Smooth muscle cell (in vitro differentiated cells): Measurements from ENCODE around the gene METRNL. TPM values are rescaled to one million over a fixed set of nuclear protein-coding genes. Genes with fewer than 3 reads are reported as not detected.

Experiments used
- DNase-seq: peaks from one replicate; lab custom pipeline; 2025; ENCODE audit not compliant: unreplicated experiment; lab: John Stamatoyannopoulos, UW
- H2AFZ ChIP-seq: fragments of 200-600 bp; sonication (generic); 2 replicates; pipeline ENCODE4 v1.6.0; 2016; ENCODE audit warnings: antibody characterized with exemption, low read depth, mild to moderate bottlenecking
- H3F3A ChIP-seq: fragments of 200-600 bp; sonication (generic); 2 replicates; pipeline ENCODE4 v1.6.0; 2017; ENCODE audit warnings: antibody characterized with exemption, low read depth
- H3K27ac ChIP-seq: fragments of 200-600 bp; sonication (generic); 2 replicates; pipeline ENCODE4 v1.5.1; 2016; ENCODE audit warnings: low read depth, mild to moderate bottlenecking
- H3K27me3 ChIP-seq: fragments of 200-600 bp; sonication (generic); 2 replicates; pipeline ENCODE4 v1.6.1; 2016; ENCODE audit warnings: low read depth, mild to moderate bottlenecking
- H3K36me3 ChIP-seq: fragments of 200-600 bp; sonication (generic); 2 replicates; pipeline ENCODE4 v1.5.1; 2016; ENCODE audit warnings: low read depth
- H3K4me1 ChIP-seq: fragments of 200-600 bp; sonication (generic); 2 replicates; pipeline ENCODE4 v1.5.1; 2016; ENCODE audit warnings: low read depth
- H3K4me2 ChIP-seq: fragments of 200-600 bp; sonication (generic); 2 replicates; pipeline ENCODE4 v1.6.0; 2016; ENCODE audit warnings: mild to moderate bottlenecking
- H3K4me3 ChIP-seq: fragments of 200-600 bp; sonication (generic); 2 replicates; pipeline ENCODE4 v1.5.1; 2016; ENCODE audit warnings: mild to moderate bottlenecking
- H3K79me2 ChIP-seq: fragments of 200-600 bp; sonication (generic); 2 replicates; pipeline ENCODE4 v1.6.0; 2016; ENCODE audit warnings: low read depth, mild to moderate bottlenecking
- H3K9ac ChIP-seq: fragments of 200-600 bp; sonication (generic); 2 replicates; pipeline ENCODE4 v1.6.0; 2016; ENCODE audit warnings: low read depth
- H3K9me3 ChIP-seq: fragments of 200-600 bp; sonication (generic); replicated peaks from 2 replicates; pipeline ENCODE4 v1.5.1; 2016; ENCODE audit warnings: low read depth
- H4K20me1 ChIP-seq: fragments of 200-600 bp; sonication (generic); 2 replicates; pipeline ENCODE4 v1.6.0; 2016; ENCODE audit warnings: low read depth
- CTCF ChIP-seq: fragments of 200-600 bp; sonication (generic); IDR thresholded peaks from 2 replicates; pipeline ENCODE4 v1.5.1; 2017; ENCODE audit warnings: borderline replicate concordance, mild to moderate bottlenecking, antibody characterized with exemption; ENCODE audit not compliant: insufficient read depth, poor library complexity, severe bottlenecking
- WGBS: methylation state at CpG from one replicate; pipeline ENCODE4 v1.1.7; 2016; ENCODE audit warnings: low lambda C conversion rate; 5-methylcytosine and 5-hydroxymethylcytosine counted together
- polyA plus RNA-seq: library from polyadenylated mRNA; unstranded; fragments of >200 nt; fragmentation: Nextera tagmentation; extraction: Ambion mirVana; gene quantifications from 2 replicates; pipeline ENCODE4 v1.2.1, GENCODE V29; 2016
- total RNA-seq: library from RNA; depleted of rRNA; stranded (reverse); fragments of >200 nt; gene quantifications from 2 replicates; pipeline ENCODE4 v1.2.3, GENCODE V29; 2014

METRNL gene
- total and polyA plus RNA-seq, 2 experiments from 2014 or later: 55.6 to 98.1 TPM

GRCh38 chr17:83097831-83098230, 18.4 kb downstream of the METRNL start:
- no peak overlapping the region for H3K4me3 ChIP-seq
- 89% methylated on average over 13 of the region's 14 CpGs for whole genome bisulfite sequencing
- no peak overlapping the region for H3K9ac ChIP-seq
- peaks cover 10% of the 10 kb centered on the region for H3K79me2 ChIP-seq
- no peaks in the 10 kb centered on the region for H3K36me3 ChIP-seq
- H3K27ac ChIP-seq: no peak overlapping the region
- peaks cover 51% of the 10 kb centered on the region for H4K20me1 ChIP-seq
- H3F3A ChIP-seq: no peaks in the 10 kb centered on the region
- no peaks in the 10 kb centered on the region for H3K9me3 ChIP-seq
- H3K4me2 ChIP-seq: no peak overlapping the region
- H2AFZ ChIP-seq: no peak overlapping the region
- TF ChIP-seq CTCF: no peak
- DNase-seq: no peak
- H3K4me1 ChIP-seq: peaks cover 18% of the 10 kb centered on the region
- H3K27me3 ChIP-seq: no peaks in the 10 kb centered on the region

- Histone ChIP-seq H3K4me2 (peak overlapping the region; percentile 51), H2AFZ (no peak overlapping the region), H3K27me3 (no peaks in the 10 kb centered on the region), H3K36me3 (no peaks in the 10 kb centered on the region), H4K20me1 (peaks cover 45% of the 10 kb centered on the region), H3K4me3 (no peak overlapping the region), H3K4me1 (peaks cover 18% of the 10 kb centered on the region), H3F3A (no peaks in the 10 kb centered on the region), H3K27ac (no peak overlapping the region), H3K9me3 (no peaks in the 10 kb centered on the region), H3K79me2 (peaks cover 3% of the 10 kb centered on the region), H3K9ac (no peak overlapping the region)
- TF ChIP-seq CTCF: no peak
- whole genome bisulfite sequencing: 72% methylated on average over 26 of the region's 31 CpGs
- DNase-seq: no peak
Observed at GRCh38 chr17:83098241-83099085, 19.1 kb downstream of the METRNL start.

GRCh38 chr17:83099086-83099555, 19.7 kb downstream of the METRNL start:
- Histone ChIP-seq H3K4me2 (peak overlapping the region; percentile 76), H3K4me3 (no peak overlapping the region), H3K9ac (no peak overlapping the region), H3F3A (no peaks in the 10 kb centered on the region), H3K36me3 (no peaks in the 10 kb centered on the region), H3K27me3 (no peaks in the 10 kb centered on the region), H3K4me1 (peaks cover 18% of the 10 kb centered on the region), H3K9me3 (no peaks in the 10 kb centered on the region), H4K20me1 (peaks cover 38% of the 10 kb centered on the region), H2AFZ (no peak overlapping the region), H3K79me2 (no peaks in the 10 kb centered on the region), H3K27ac (no peak overlapping the region)
- 87% methylated on average over 10 of the region's 12 CpGs for WGBS
- no peak for TF ChIP-seq CTCF
- DNase-seq: no peak
